ENCODE results near the gene C20orf202.
A peak's percentile ranks its signal among the peaks of the same experiment; 100 is the strongest.

The C20orf202 gene

GRCh38 chr20:1183153-1183552 lies 20.1 kb upstream of the C20orf202 start:
- Histone ChIP-seq H3K4me3 (no peak overlapping the region), H3K27ac (no peak overlapping the region)

GRCh38 chr20:1184260-1184637 lies 19.0 kb upstream of the C20orf202 start:
- Histone ChIP-seq H3K4me3 (peak overlapping the region in 2 of 7 experiments; percentile 38 to 60), H3K27ac (no peak overlapping the region)

- H3K4me3 ChIP-seq, result peak within 1 kb of the TSS; percentile 36 to 60 (median 43)
- H3K27ac ChIP-seq, result peak within 1 kb of the TSS in 6 of 21 experiments; percentile 1 to 71 (median 44)
Measured at GRCh38 chr20:1184638-1185315, 18.5 kb upstream of the C20orf202 start, which contains the start of gene TMEM74B. Gene TMEM74B (minus strand): TSS chr20:1184981. CDS start chr20:1183801, 1,180 bp downstream.

GRCh38 chr20:1185316-1185741 lies 17.9 kb upstream of the C20orf202 start:
- Histone ChIP-seq H3K4me3 (peak overlapping the region; percentile 36 to 60 (median 43)), H3K27ac (peak overlapping the region in 6 of 21 experiments; percentile 1 to 71 (median 44))

- H3K4me3 ChIP-seq, result peak overlapping the region; percentile 36 to 60 (median 43)
Measured at GRCh38 chr20:1185790-1186334, 17.4 kb upstream of the C20orf202 start.

GRCh38 chr20:1186367-1186991 lies 16.8 kb upstream of the C20orf202 start:
- peak overlapping the region in 1 of 21 experiments; percentile 38 for H3K27ac ChIP-seq
- no peak overlapping the region for H3K4me3 ChIP-seq

More at GRCh38 chr20:1185790-1186334, 17.4 kb upstream of the C20orf202 start:
- H3K27ac ChIP-seq, result peak overlapping the region in 3 of 21 experiments; percentile 7 to 50 (median 43)

- no peak overlapping the region for H3K27ac ChIP-seq
Measured at GRCh38 chr20:1187605-1188171, 15.6 kb upstream of the C20orf202 start.

GRCh38 chr20:1188347-1188746 lies 14.9 kb upstream of the C20orf202 start:
- H3K4me3 ChIP-seq, result no peak overlapping the region
- no peak overlapping the region for H3K27ac ChIP-seq

More at GRCh38 chr20:1187605-1188171, 15.6 kb upstream of the C20orf202 start:
- H3K4me3 ChIP-seq, result no peak overlapping the region

GRCh38 chr20:1189827-1190226 lies 13.4 kb upstream of the C20orf202 start:
- Histone ChIP-seq H3K27ac (no peak overlapping the region), H3K4me3 (no peak overlapping the region)

GRCh38 chr20:1190847-1191246 lies 12.4 kb upstream of the C20orf202 start:
- H3K4me3 ChIP-seq, result no peak overlapping the region
- no peak overlapping the region for H3K27ac ChIP-seq

GRCh38 chr20:1191299-1191698 lies 12.0 kb upstream of the C20orf202 start:
- H3K27ac ChIP-seq, result no peak overlapping the region
- no peak overlapping the region for H3K4me3 ChIP-seq

GRCh38 chr20:1195226-1195625 lies 8.0 kb upstream of the C20orf202 start:
- Histone ChIP-seq H3K4me3 (no peak overlapping the region), H3K27ac (no peak overlapping the region)

GRCh38 chr20:1196634-1197033 lies 6.6 kb upstream of the C20orf202 start:
- H3K27ac ChIP-seq, result no peak overlapping the region
- no peak overlapping the region for H3K4me3 ChIP-seq

GRCh38 chr20:1197801-1198200 lies 5.5 kb upstream of the C20orf202 start:
- Histone ChIP-seq H3K27ac (no peak overlapping the region), H3K4me3 (no peak overlapping the region)

- Histone ChIP-seq H3K4me3 (no peak overlapping the region), H3K27ac (no peak overlapping the region)
Measured at GRCh38 chr20:1198751-1199150, 4.5 kb upstream of the C20orf202 start.

GRCh38 chr20:1199212-1199873 lies 3.9 kb upstream of the C20orf202 start:
- Histone ChIP-seq H3K27ac (peak overlapping the region in 1 of 21 experiments; percentile 22), H3K4me3 (no peak overlapping the region)

GRCh38 chr20:1199964-1200363 lies 3.3 kb upstream of the C20orf202 start:
- Histone ChIP-seq H3K4me3 (no peak overlapping the region), H3K27ac (peak overlapping the region in 1 of 21 experiments; percentile 22)

GRCh38 chr20:1203630-1204029 lies 376 bp downstream of the C20orf202 start:
- H3K4me3 ChIP-seq, result no peak overlapping the region
- peak overlapping the region in 10 of 21 experiments; percentile 1 to 45 (median 26) for H3K27ac ChIP-seq

- H3K27ac ChIP-seq, result peak overlapping the region in 5 of 21 experiments; percentile 1 to 45 (median 32)
- no peak overlapping the region for H3K4me3 ChIP-seq
Measured at GRCh38 chr20:1204113-1204512, 859 bp downstream of the C20orf202 start.

GRCh38 chr20:1204576-1204975 lies 1.3 kb downstream of the C20orf202 start:
- Histone ChIP-seq H3K4me3 (no peak overlapping the region), H3K27ac (peak overlapping the region in 2 of 21 experiments; percentile 1 to 45)
